Smooth muscle cell (in vitro differentiated cells): Measurements from ENCODE around the gene ZNF282. TPM values are rescaled to one million over a fixed set of nuclear protein-coding genes. Genes with fewer than 3 reads are reported as not detected.

Source experiments
- DNase-seq: peaks from one replicate; lab custom pipeline; 2025; ENCODE audit not compliant: unreplicated experiment; lab: John Stamatoyannopoulos, UW
- H2AFZ ChIP-seq: fragments of 200-600 bp; sonication (generic); 2 replicates; pipeline ENCODE4 v1.6.0; 2016; ENCODE audit warnings: antibody characterized with exemption, low read depth, mild to moderate bottlenecking
- H3F3A ChIP-seq: fragments of 200-600 bp; sonication (generic); 2 replicates; pipeline ENCODE4 v1.6.0; 2017; ENCODE audit warnings: antibody characterized with exemption, low read depth
- H3K27ac ChIP-seq: fragments of 200-600 bp; sonication (generic); 2 replicates; pipeline ENCODE4 v1.5.1; 2016; ENCODE audit warnings: low read depth, mild to moderate bottlenecking
- H3K27me3 ChIP-seq: fragments of 200-600 bp; sonication (generic); 2 replicates; pipeline ENCODE4 v1.6.1; 2016; ENCODE audit warnings: low read depth, mild to moderate bottlenecking
- H3K36me3 ChIP-seq: fragments of 200-600 bp; sonication (generic); 2 replicates; pipeline ENCODE4 v1.5.1; 2016; ENCODE audit warnings: low read depth
- H3K4me1 ChIP-seq: fragments of 200-600 bp; sonication (generic); 2 replicates; pipeline ENCODE4 v1.5.1; 2016; ENCODE audit warnings: low read depth
- H3K4me2 ChIP-seq: fragments of 200-600 bp; sonication (generic); 2 replicates; pipeline ENCODE4 v1.6.0; 2016; ENCODE audit warnings: mild to moderate bottlenecking
- H3K4me3 ChIP-seq: fragments of 200-600 bp; sonication (generic); 2 replicates; pipeline ENCODE4 v1.5.1; 2016; ENCODE audit warnings: mild to moderate bottlenecking
- H3K79me2 ChIP-seq: fragments of 200-600 bp; sonication (generic); 2 replicates; pipeline ENCODE4 v1.6.0; 2016; ENCODE audit warnings: low read depth, mild to moderate bottlenecking
- H3K9ac ChIP-seq: fragments of 200-600 bp; sonication (generic); 2 replicates; pipeline ENCODE4 v1.6.0; 2016; ENCODE audit warnings: low read depth
- H3K9me3 ChIP-seq: fragments of 200-600 bp; sonication (generic); replicated peaks from 2 replicates; pipeline ENCODE4 v1.5.1; 2016; ENCODE audit warnings: low read depth
- H4K20me1 ChIP-seq: fragments of 200-600 bp; sonication (generic); 2 replicates; pipeline ENCODE4 v1.6.0; 2016; ENCODE audit warnings: low read depth
- WGBS: methylation state at CpG from one replicate; pipeline ENCODE4 v1.1.7; 2016; ENCODE audit warnings: low lambda C conversion rate; 5-methylcytosine and 5-hydroxymethylcytosine counted together
- polyA plus RNA-seq: library from polyadenylated mRNA; unstranded; fragments of >200 nt; fragmentation: Nextera tagmentation; extraction: Ambion mirVana; gene quantifications from 2 replicates; pipeline ENCODE4 v1.2.1, GENCODE V29; 2016
- total RNA-seq: library from RNA; depleted of rRNA; stranded (reverse); fragments of >200 nt; gene quantifications from 2 replicates; pipeline ENCODE4 v1.2.3, GENCODE V29; 2014
- TF ChIP-seq, protein P1 (sequence below): fragments of 200-600 bp; sonication (generic); IDR thresholded peaks from 2 replicates; pipeline ENCODE4 v1.5.1; 2017; ENCODE audit warnings: borderline replicate concordance, mild to moderate bottlenecking, antibody characterized with exemption; ENCODE audit not compliant: insufficient read depth, poor library complexity, severe bottlenecking

Gene ZNF282
- total and polyA plus RNA-seq, 2 experiments from 2014 or later = 5.0 to 8.9 TPM

DNA sequence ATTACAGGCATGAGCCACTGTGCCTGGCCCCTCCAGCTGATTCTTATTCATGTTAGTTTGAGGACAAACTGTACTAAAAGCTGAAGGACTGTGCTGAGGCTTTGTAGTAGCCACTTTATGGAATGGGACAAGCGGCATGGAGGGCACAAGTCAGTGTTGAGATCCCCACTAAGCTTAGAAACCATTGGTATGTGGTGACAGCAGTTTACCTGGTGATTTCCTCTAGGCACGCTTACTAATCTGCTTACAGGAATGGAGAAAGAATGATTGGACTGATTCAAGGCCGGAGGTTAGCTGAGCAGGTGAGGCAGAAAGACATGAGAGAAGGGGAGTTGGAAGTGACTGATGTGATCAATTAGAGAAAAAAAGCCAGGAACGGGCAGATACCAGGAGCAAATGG is 44.4 kb upstream of the ZNF282 start:
- no peak overlapping the region for H2AFZ ChIP-seq
- no peaks in the 10 kb centered on the region for H3K27me3 ChIP-seq
- 79% methylated on average over 4 of the region's 4 CpGs for WGBS
- H3K27ac ChIP-seq = no peak overlapping the region
- no peaks in the 10 kb centered on the region for H3F3A ChIP-seq
- no peak overlapping the region for H3K4me2 ChIP-seq
- H3K4me1 ChIP-seq = peaks cover 6% of the 10 kb centered on the region
- H3K9ac ChIP-seq = no peak overlapping the region
- no peaks in the 10 kb centered on the region for H3K9me3 ChIP-seq
- H3K79me2 ChIP-seq = peaks cover 80% of the 10 kb centered on the region
- no peak overlapping the region for H3K4me3 ChIP-seq
- no peaks in the 10 kb centered on the region for H3K36me3 ChIP-seq
- TF ChIP-seq, protein P1, sequence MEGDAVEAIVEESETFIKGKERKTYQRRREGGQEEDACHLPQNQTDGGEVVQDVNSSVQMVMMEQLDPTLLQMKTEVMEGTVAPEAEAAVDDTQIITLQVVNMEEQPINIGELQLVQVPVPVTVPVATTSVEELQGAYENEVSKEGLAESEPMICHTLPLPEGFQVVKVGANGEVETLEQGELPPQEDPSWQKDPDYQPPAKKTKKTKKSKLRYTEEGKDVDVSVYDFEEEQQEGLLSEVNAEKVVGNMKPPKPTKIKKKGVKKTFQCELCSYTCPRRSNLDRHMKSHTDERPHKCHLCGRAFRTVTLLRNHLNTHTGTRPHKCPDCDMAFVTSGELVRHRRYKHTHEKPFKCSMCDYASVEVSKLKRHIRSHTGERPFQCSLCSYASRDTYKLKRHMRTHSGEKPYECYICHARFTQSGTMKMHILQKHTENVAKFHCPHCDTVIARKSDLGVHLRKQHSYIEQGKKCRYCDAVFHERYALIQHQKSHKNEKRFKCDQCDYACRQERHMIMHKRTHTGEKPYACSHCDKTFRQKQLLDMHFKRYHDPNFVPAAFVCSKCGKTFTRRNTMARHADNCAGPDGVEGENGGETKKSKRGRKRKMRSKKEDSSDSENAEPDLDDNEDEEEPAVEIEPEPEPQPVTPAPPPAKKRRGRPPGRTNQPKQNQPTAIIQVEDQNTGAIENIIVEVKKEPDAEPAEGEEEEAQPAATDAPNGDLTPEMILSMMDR = no peak
- DNase-seq = no peak
- H4K20me1 ChIP-seq = peaks cover 70% of the 10 kb centered on the region

DNA sequence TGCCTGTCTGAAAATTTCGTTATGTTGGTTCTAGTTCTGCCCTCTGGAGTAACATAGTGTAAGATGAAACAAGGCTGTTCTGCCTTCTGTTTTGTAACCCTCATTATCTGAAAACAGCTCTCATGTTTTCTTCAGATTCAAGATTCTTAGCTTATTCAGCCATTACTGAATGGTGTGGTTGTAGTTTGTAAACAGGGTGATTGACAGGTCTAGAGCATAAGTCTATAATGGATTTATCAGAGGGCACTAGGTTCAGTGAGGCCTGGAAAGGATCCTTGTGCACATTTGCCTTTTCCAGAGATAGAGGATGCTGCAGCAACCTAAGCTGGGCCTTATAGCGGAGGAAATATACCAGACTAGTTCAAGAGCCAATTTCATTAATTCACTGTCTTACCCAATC is 42.0 kb upstream of the ZNF282 start:
- Histone ChIP-seq H3K4me2 (no peak overlapping the region), H3K4me1 (peaks cover 6% of the 10 kb centered on the region), H3K9me3 (no peaks in the 10 kb centered on the region), H3K79me2 (peaks cover 85% of the 10 kb centered on the region), H3K36me3 (no peaks in the 10 kb centered on the region), H3K4me3 (no peak overlapping the region), H2AFZ (no peak overlapping the region), H3F3A (no peaks in the 10 kb centered on the region), H3K27ac (no peak overlapping the region), H3K27me3 (no peaks in the 10 kb centered on the region), H4K20me1 (peaks cover 80% of the 10 kb centered on the region), H3K9ac (no peak overlapping the region)
- 92% methylated on average over 2 of the region's 2 CpGs for WGBS
- TF ChIP-seq, protein P1 = no peak
- no peak for DNase-seq

- 88% methylated on average over 11 of the region's 11 CpGs for WGBS
- Histone ChIP-seq H3K9ac (no peak overlapping the region), H3K4me1 (peaks cover 3% of the 10 kb centered on the region), H3K4me3 (no peak overlapping the region), H4K20me1 (peaks cover 80% of the 10 kb centered on the region), H3F3A (no peaks in the 10 kb centered on the region), H3K9me3 (no peaks in the 10 kb centered on the region), H3K36me3 (no peaks in the 10 kb centered on the region), H3K27ac (no peak overlapping the region), H3K27me3 (no peaks in the 10 kb centered on the region), H2AFZ (no peak overlapping the region), H3K4me2 (no peak overlapping the region), H3K79me2 (peaks cover 84% of the 10 kb centered on the region)
- TF ChIP-seq, protein P1 = no peak
- DNase-seq = no peak
Observed at GRCh38 chr7:149154056-149154455, 41.3 kb upstream of the ZNF282 start.

GRCh38 chr7:149156898-149157297 is 38.4 kb upstream of the ZNF282 start:
- no peak overlapping the region for H3K4me2 ChIP-seq
- no peaks in the 10 kb centered on the region for H3K4me1 ChIP-seq
- 93% methylated on average over 6 of the region's 6 CpGs for WGBS
- no peaks in the 10 kb centered on the region for H3K36me3 ChIP-seq
- H3K9ac ChIP-seq = no peak overlapping the region
- peaks cover 74% of the 10 kb centered on the region for H3K79me2 ChIP-seq
- H3K4me3 ChIP-seq = no peak overlapping the region
- H3K27me3 ChIP-seq = no peaks in the 10 kb centered on the region
- H3K27ac ChIP-seq = no peak overlapping the region
- no peak overlapping the region for H2AFZ ChIP-seq
- no peaks in the 10 kb centered on the region for H3K9me3 ChIP-seq
- TF ChIP-seq, protein P1 = no peak
- H3F3A ChIP-seq = no peaks in the 10 kb centered on the region
- peaks cover 78% of the 10 kb centered on the region for H4K20me1 ChIP-seq
- no peak for DNase-seq
